Globus pallidus (tissue), 1 donor: ENCODE data around the gene TSHZ2.
"Not testable (repeated sequence)": the region's sequence is repeated elsewhere in the genome, so short reads cannot be mapped to it uniquely, and the experiment has no call there.

Experiments
- DNase-seq: peaks from one replicate; pipeline ENCODE4 v3.0.0-alpha.2; 2015; ENCODE audit warnings: low spot score

TSHZ2 gene

GRCh38 chr20:53316206-53316937 lies 344.2 kb downstream of the TSHZ2 start:
- no peak for DNase-seq

GRCh38 chr20:53319200-53319599 lies 347.0 kb downstream of the TSHZ2 start:
- DNase-seq: no peak

- no peak for DNase-seq
These were observed 347.6 kb downstream of the TSHZ2 start for GRCh38 chr20:53319716-53320115.

GRCh38 chr20:53320701-53321100 lies 348.5 kb downstream of the TSHZ2 start:
- DNase-seq: no peak

- DNase-seq: no peak
These were observed 349.4 kb downstream of the TSHZ2 start for GRCh38 chr20:53321596-53321995.

GRCh38 chr20:53322651-53323050 lies 350.5 kb downstream of the TSHZ2 start:
- DNase-seq: no peak

GRCh38 chr20:53323460-53323859 lies 351.3 kb downstream of the TSHZ2 start:
- DNase-seq: not testable (repeated sequence)

- no peak for DNase-seq
These were observed 352.7 kb downstream of the TSHZ2 start for GRCh38 chr20:53324816-53325215.

GRCh38 chr20:53328961-53329360 lies 356.8 kb downstream of the TSHZ2 start:
- DNase-seq: no peak

- DNase-seq: no peak
These were observed 357.6 kb downstream of the TSHZ2 start for GRCh38 chr20:53329781-53330180.

- DNase-seq: no peak
These were observed 358.5 kb downstream of the TSHZ2 start for GRCh38 chr20:53330601-53331140.

GRCh38 chr20:53331151-53331973 lies 359.2 kb downstream of the TSHZ2 start:
- DNase-seq: no peak

- peak; percentile 7 for DNase-seq
These were observed 360.1 kb downstream of the TSHZ2 start for GRCh38 chr20:53332022-53332837.

- no peak for DNase-seq
These were observed 362.7 kb downstream of the TSHZ2 start for GRCh38 chr20:53334861-53335260.

GRCh38 chr20:53335555-53335954 lies 363.4 kb downstream of the TSHZ2 start:
- no peak for DNase-seq

- DNase-seq: no peak
These were observed 364.7 kb downstream of the TSHZ2 start for GRCh38 chr20:53336892-53337291.

GRCh38 chr20:53337390-53338101 lies 365.4 kb downstream of the TSHZ2 start:
- no peak for DNase-seq

- DNase-seq: no peak
These were observed 366.6 kb downstream of the TSHZ2 start for GRCh38 chr20:53338716-53339115.

- DNase-seq: no peak
These were observed 370.3 kb downstream of the TSHZ2 start for GRCh38 chr20:53342429-53342828.

- DNase-seq: no peak
These were observed 371.3 kb downstream of the TSHZ2 start for GRCh38 chr20:53343448-53343847.

GRCh38 chr20:53344891-53345290 lies 372.7 kb downstream of the TSHZ2 start:
- no peak for DNase-seq
